ENCODE measurements around the gene GLB1L.
"Not testable (repeated sequence)": the region's sequence is repeated elsewhere in the genome, so short reads cannot be mapped to it uniquely, and the experiment has no call there.

GLB1L gene

DNA sequence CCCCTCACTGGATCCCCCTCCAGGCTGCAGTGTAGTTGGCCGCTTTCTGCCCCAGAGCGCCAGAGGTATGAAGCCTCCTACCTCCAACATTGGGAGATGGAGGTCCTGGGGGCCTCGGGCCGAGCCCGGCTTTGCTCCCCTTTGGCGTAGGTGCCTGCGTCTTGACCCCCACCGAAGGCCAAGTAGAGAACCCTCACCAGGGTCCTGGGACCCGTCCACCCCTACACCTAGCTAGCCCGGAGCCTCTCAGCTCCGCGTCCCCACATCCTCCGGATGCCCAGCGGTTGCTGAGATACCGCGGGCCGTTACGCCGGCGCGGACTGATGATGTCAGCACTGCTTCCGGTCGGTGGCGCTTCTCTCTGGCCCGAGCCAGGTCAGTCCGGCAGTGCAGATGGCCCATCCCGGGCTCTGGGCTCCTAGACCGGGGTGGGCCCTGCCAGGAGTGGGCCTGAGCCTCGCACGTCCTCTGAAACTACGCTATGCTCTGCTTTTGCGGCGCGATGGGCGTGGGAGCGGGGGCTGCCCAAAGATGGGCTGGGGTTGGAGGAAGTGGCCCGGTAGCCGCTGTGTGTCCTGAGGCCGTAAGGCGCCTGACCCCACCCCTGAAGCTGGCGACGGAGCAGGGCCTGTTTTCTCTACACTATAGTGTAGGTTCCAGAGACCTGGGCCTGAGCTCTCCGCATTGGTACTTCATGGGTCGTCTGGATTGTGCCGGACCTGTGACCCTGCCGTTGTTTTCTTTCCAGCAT lies at the start of gene GLB1L, which contains the start of gene STK16:
GLB1L (minus strand) TSS at position 297 of the 751 bp plus-strand sequence. CDS start 1,871 bp downstream, outside the sequence.
STK16 (plus strand) TSS at position 332 of the 751 bp plus-strand sequence. CDS start 521 bp downstream, outside the sequence.
- peak; percentile 86 for DNase-seq

DNA sequence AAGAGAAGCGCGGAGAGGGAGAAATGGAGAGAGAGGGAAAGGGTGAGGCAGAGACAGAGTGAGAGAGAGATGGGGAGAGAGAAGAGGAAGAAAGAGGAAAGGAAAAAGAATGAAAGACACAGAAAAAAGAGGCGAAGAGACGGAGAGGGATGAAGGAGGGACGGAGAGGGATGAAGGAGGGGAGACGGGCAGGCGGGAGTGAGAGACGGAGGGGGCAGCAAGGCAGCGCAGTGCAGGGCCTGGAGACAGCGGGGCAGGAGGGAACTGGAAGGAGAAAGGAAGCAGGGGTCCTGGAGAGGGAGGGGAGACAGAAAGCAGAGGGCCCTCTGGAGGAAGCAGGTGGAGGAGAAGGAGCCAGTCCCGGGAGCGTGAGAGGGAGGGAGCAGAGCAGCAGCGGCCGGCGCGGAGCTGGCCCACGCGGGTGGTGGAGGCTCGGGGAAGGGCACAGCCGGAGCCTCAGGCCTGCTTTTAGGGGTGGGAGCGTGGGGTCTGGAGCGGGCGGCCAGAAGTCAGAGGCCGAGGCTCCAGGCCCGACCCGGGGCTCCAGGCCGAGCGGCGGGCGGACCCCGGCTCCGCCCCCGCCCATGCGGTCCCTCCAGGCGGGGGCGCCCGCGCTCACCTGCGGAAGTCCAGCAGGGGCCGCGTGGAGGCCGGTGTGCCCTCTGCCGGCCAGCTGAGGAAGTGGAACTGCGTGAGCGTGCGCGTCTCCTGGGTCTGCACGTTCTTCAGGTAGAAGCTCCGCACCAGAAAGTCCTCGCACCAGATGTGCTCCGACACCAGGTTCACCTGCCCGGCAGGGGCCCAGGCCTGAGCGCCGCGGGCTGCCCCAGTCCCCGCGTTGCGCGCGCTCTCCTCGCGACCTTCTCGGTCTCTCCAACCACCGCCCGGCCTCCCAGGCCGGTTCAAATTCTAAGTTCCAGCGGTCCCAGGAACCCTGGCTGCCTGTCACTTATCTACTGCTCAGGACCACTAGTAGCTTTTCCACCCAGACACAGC lies 49.4 kb upstream of the GLB1L start:
- DNase-seq, result peak; percentile 64

DNA sequence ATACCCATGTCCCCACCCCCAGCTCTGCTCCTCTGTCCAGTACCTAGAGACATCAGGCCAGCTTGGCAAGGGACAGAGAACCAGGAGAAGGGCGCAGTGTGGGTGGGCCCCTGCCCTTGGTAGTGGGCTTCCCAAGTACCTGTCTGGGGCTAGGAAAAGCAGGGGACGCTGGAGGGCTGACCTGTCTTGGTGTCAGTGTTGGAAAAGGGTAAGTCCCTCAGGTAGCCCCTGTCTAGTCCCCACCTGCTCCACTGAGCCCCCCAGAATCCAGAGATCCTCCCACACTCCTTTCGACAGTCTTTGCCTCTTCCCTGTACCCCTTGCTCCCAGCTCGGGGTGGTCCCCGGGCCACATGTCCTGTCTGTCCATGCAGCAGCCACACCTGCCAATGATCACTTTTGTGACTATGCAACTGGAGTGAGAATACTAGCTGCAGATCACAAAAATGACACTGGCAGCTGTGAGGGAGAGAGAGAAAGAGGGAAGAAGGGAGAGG lies 48.5 kb upstream of the GLB1L start:
- no peak for DNase-seq

DNA sequence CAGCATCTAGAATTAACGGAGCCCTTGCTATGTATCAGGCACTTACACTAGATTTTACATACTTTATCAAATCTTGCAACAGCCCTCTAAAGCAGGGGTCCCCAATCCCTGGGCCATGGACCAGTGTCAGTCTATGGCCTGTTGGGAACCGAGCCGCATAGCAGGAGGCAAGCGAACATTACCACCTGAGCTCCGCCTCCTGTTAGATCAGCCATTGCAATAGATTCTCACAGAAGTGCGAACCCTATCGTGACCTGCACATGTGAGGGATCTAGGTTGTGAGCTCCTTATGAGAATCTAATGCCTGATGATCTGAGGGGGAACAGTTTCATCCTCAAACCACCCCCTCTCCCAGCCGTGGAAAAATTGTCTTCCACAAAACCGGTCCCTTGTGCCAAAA lies 47.4 kb upstream of the GLB1L start:
- no peak for DNase-seq

DNA sequence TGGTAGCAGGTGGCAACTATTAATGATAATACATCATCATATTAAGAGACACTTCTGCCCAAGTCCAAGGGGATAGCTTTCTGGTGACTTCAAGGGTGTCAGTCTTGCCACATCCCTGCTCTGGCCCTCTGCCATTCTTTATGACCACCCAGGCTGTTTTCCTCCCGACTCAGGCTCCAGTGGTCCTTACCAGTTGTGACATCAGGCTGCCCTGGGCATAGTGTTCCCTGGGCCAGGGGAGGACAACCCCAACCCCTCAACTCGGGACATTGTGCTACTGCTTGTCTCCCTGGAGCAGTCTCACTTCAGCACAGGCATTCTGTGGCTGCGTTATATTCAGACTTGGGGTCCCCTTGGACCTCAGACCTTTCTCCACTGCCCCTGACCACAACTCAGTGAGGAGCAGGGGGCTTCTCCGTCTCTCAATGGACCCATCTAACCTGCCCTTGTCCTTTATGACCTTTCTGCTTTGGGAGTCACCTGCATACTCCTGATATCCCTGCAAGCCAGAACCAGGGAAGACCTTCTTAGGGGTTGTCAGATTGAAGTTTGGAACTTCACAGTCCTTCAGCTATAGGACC lies 46.8 kb upstream of the GLB1L start:
- DNase-seq, result no peak

DNA sequence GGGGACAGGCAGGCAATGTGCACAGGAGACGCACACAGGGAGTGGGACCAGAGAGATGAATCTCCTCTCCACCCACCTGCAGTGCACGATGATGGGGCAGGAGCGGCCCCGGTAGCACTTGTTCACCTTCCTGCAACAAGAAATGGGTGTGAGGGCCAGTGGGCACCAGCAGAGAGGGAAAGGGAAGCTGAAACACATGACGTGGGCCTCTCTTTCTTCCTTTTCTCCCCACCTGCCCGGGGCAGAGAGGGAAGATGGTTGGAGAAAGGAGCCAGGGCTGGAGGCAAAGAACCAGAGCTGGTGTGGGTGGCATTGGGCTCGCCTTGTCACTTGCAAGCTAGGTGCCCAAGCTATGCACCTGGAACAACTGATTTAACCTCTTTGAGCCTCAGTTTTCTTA lies 46.1 kb upstream of the GLB1L start:
- DNase-seq, result no peak

DNA sequence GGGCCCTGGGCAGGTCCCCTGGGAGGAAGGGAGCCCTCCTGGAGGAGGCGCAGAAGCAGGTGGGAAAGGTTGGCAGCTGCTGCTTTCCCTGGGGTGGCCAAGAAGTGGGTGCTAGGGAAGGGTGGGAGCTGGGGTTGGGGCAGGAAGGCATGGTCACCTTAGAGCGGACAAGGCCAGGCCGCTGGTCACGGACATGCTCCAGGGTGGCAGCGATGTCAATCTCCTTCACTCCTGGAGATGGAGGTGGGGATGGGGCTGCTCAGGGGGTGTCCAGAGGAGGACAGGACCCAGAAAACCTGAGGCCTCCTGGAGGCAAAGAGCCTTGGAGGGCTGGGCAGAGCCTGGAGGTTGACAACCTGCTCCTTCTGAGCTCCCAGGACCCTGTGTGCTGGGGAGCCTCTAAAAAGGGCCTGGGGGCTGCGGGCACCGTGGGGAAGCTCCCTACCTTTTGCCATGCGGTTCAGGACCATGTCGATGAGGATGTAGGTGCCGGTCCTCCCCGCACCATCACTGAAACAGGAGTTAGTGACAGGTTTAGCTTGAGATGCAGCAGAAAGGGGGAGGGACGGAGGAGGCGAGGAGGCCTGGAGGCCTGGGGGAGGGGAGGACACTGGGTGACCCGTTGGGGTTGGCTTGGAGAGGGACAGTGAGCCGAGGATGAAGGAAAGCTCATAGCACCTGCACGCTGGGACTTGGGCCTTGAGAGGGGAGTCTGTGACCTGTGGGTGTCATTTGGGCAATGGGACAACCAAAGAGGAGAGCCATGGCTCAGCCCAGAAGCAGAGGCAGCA lies 45.3 kb upstream of the GLB1L start:
- no peak for DNase-seq

DNA sequence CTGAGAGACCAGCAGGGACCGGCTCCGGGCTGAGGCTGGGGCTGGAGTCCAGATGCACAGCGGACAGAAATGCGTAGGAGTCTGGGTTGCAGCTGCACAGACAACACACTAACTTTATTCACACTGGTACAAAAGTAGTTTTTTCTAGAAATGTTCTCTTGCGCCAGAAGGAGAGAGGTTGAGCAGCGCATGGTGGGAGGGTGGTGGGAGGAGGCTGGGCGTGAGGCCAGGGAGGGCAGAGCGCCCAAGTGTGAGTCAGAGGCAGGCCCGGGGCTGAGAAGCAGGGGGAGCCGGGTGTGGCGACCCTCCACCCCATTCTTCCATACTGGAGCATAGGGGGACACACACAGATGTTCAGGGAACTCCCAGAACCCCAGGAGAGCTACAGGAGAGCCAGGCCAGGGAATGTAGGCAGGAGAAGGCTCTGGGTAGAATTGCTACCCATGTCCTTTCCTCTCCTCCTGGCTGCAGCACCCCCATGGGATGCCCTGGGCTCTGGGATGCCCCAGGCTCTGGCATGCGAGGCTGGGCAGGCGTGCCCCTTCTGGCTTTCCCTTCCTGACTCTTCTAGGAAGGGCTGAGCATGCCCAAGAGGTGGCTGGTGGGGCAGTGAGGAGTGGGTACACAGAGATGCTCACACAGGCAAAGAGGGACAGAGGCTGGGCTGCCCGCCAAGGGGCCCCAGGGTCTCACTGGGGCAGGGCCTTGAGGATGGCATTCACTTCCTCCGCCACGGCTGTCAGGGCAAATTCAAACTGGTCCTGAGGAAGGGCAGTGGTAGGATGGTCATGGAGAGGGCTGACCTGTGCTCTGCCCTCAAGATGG lies 44.5 kb upstream of the GLB1L start:
- no peak for DNase-seq

DNA sequence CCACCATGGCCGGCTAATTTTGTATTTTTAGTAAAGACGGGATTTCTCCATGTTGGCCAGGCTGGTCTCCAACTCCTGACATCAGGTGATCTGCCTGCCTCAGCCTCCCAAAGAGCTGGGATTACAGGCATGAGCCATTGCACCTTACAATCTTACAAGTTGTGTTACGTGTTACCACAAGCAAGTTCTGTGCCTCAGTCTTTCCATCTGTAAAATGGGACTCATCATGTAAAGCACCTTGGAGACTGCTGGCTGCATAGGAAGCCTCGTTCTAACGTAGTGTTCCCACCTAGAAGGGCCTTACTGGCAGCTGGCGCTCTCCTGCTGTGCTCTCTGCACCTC lies 43.9 kb upstream of the GLB1L start:
- DNase-seq, result no peak

DNA sequence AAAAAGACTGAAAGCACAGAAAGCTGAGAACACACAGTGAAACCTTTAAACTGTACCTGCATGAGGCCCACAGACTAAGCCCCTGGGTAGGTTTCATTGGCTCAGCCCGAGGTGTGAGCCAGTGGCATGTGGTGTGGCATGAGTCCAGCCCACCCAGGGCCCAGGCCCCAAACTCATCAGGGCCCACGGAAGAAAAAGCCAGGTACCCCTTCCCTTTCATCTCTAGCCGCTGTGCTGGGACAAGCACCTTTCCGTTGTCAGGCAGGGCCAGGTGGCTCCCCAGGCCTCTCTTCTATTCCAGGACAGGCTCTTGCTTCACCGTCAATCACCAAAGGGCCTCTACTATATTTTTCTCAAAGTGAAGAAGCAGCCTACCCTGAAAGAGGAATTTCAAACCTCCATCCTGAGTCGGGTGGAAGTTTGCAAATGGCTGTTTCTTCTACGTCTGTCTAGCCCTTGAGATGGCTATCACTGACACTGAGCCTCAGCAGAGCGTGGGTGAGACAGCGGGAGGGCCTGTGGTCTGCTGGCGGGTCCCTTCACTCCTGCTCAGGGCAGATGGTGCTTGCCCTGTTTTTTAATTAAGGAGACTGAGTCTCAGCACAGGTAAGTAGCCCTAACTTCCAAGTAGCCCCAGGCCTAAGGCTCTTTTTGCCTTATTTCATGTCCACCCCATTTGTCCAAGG lies 42.5 kb upstream of the GLB1L start:
- no peak for DNase-seq

DNA sequence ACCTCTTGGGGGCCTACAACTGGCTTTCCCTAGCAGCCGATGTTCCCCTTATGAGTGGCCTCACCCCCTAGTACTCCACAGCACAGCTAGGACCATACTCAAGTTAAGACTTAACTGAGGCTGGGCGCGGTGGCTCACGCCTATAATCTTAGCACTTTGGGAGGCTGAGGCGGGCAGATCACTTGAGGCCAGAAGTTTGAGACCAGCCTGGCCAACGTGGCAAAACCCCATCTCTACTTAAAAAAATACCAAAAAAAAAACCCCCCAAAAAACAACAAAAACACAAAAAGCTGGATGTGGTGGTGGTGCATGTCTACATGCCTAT lies 41.8 kb upstream of the GLB1L start:
- DNase-seq, result not testable (repeated sequence)

DNA sequence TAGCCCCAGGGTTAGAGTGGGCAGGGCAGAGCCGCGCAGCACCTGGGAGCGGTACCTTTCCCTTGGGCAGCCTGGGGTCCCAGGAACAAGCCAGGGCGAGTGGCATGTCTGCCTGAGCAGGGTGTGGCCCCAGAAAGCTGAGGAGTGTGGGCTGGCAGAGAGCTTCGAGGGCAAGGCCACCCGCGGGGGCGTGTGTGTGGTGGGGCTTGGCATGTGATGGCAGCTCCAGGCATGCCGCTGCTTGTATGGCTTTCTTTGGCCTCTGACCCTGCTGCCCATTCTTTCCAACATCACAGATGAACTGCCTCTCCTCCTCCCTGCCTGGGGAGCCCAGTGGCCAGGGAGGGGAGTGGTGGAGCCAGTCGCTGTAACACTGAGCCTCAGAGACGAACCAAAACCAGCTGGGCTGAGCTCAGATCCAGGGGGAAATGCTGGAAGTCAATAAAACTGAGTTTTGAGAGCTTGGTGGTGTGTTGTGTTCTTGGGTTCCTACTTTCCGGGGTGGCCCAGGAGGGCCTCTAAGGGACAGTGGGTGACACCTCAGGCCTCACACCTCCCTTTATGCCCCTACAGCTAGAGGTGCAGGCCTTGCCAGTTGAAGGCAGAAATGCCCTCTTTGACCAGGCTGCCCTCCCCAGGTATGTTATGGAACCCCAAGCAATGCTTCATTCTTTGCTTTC lies 41.3 kb upstream of the GLB1L start:
- DNase-seq, result no peak

DNA sequence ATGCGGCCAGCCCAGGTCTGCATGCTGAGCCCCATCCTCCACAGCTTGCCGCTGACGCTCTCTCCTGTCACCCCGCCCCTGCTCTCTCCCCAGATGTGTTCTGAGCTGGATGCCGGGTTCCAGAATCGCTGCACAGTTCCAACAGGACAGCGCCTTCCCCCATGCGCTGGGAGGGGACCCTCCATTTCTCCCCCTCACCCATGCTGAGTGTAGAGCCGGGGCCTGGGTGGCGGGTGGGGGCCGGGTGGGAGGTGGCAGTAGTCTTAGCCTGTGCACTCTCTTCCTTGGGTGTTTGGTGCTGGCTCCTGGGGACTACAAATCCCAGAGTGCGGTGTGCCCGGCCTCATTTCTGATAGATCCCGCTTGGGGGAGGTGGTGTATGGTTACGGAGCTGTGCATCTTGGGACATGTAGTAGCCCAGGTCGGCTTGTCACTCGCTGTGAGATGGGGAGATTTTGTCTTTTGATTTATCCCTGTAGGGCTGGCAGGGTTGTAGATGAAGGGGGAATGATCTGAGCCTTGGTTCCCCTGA lies 40.7 kb upstream of the GLB1L start:
- DNase-seq, result no peak

DNA sequence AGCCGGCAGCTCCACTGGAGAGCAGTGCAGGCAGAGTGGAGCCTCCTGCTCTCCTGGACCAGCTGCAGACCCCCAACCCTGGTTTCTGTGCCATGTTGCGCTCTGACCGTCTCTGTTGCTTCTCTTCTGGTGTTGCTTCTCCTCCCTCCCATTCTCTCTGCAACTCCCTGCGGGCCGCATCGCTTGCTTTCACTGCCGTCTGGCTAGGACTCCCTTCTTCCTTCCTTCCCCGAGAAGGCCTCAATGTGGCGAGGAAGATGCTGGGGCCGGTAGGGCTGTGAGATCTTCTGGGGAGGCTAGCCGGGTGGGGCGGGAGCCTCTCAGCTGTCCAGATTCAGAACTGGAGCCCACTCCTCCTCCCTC lies 40.1 kb upstream of the GLB1L start:
- DNase-seq, result no peak

DNA sequence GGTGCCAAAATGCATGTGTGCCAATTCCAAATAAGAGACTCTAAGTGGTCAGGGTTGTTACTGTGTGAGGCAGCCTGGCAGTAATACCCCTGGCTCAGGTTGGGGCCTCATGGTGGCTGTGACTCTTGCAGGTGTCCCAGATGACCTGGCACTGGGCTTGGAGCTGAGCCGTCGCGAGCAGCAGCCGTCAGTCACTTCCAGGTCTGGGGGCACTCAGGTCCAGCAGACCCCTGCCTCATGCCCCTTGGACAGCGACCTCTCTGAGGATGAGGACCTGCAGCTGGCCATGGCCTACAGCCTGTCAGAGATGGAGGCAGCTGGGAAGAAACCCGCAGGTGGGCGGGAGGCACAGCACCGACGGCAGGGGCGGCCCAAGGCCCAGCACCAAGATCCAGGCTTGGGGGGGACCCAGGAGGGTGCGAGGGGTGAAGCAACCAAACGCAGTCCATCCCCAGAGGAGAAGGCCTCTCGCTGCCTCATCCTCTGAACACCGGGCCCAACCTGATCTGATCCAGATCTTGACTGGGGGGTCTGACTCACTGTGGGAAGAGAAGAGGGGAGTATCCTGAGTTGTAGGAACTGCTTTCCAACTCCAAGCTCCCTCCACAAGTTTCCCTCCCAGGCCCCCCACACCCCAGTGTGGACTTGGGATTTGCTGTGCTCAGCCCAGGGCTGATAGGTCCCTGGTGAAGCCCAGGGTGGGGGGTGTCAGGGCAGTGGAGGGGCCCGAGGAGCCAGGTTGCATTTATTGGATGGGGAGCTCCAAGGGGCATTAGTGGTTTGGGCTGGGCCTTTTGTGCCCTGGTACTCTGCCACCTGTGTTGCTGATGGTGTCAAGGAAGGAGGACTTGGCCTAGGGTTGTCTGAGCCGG lies 39.5 kb upstream of the GLB1L start:
- no peak for DNase-seq

DNA sequence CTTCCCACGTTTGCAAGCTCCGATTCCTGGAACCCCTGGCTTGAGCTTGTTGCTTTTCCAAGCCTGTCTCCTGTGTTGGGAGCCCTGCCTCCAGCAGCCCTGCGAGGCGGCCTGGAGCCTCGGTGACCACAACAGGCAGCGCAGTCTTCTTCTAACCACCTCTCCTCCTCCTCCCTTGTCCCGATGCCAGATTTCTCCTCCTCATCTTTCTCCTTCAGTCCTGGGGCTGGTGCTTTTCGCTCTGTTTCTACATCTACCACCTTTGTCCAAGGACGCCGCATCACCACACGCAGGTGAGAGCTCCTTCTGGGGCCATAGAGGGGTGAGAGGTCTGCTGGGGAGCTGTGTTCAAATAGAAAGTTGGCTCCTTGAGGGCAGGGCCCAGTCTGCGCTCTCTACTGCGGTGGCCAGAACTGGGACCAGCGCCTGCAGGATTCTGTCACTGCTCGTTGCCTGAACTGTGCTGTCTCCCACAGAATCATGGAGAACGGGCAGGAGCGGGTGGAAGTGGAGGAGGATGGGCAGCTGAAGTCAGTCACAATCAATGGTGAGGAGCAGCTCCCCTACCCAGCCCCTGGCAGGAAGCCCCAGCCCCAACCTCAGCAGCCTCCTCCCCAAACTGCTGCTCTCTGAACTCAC lies 37.8 kb upstream of the GLB1L start:
- no peak for DNase-seq

DNA sequence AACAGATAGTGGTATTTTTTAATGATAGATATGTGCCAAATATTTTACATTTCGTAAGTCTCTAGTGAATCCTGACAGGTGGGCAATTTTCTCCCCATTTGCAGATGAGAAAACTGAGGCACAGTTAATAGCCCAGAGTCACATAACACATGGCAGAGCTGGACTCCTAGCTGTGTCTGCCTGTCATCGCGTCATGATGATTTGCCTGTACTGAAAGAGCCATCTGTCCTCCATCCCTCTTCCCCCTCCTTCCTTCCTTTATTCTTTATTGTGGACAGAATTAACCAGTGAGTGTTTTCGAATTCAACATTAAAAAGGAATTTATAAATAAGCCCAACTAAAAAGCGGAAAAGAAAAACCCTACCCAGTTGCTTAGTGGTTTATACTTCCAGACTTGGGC lies 37.1 kb upstream of the GLB1L start:
- no peak for DNase-seq

DNA sequence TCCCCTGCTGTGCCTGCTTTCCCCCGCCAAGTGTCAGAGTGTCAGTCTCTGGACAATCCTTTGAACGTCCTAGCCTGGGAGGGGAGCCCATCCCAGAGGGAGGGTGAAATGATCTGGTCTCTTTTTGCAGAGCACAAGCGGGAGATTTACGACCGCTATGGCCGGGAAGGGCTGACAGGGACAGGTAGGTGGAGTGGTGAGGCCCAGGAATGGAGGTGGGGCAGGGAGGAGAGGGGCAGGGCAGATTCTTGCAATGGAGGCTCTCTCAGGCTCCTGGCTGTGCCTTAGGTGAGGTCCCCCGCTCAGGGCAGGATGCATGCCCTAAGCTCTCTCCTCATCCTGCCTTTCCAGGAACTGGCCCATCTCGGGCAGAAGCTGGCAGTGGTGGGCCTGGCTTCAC lies 36.3 kb upstream of the GLB1L start:
- DNase-seq, result no peak

DNA sequence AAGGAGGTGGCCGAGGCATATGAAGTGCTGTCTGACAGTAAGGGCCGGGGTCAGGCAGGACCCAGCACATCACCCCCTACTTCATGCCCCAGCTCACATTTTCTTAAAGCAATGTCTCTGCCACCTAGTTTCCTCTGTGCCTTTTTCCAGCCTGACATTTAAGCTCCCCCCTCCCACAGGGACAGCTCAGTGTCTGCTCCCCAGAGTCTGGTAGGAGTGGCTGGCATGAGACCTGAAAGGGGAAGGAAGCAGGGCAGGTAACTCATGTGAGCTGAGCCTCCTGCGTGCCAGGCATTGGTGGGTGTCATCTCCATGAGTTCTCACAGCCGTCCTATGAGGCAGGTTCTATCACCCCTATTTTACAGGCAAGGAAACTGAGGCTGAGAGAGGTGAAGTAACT lies 35.4 kb upstream of the GLB1L start:
- DNase-seq, result no peak

Measured in COR-L47 (cell line).